Measurements from ENCODE around the gene CDK6.

DNA sequence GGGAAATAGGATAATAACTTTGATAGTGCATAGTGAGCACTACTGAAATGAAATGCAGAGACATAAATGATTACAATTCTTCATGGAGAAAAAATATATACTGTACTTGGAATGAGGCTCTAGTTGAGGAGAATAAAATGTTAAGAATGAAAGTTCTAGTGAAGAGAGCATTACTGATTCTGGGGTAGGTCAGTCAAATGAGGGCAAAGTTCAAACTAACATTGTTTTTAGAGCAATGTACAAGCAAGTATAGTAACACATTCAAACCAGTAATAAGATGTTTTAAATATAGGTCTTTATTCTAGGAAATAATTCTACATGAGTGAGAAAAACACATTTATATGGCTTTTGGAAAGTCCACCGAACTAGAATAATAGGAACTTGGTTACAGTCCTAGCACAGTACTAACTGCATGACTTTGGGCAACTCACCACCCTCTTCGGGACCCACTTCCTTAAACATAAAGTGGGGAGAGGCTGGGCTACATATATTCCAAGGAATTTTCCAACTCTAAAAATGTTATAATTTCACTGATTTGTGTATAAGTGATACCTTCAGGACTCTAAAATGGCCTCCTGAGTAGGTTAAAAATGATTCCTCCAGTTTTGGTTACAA, 86.4 kb downstream of the CDK6 start:
- TF ChIP-seq, protein P1, sequence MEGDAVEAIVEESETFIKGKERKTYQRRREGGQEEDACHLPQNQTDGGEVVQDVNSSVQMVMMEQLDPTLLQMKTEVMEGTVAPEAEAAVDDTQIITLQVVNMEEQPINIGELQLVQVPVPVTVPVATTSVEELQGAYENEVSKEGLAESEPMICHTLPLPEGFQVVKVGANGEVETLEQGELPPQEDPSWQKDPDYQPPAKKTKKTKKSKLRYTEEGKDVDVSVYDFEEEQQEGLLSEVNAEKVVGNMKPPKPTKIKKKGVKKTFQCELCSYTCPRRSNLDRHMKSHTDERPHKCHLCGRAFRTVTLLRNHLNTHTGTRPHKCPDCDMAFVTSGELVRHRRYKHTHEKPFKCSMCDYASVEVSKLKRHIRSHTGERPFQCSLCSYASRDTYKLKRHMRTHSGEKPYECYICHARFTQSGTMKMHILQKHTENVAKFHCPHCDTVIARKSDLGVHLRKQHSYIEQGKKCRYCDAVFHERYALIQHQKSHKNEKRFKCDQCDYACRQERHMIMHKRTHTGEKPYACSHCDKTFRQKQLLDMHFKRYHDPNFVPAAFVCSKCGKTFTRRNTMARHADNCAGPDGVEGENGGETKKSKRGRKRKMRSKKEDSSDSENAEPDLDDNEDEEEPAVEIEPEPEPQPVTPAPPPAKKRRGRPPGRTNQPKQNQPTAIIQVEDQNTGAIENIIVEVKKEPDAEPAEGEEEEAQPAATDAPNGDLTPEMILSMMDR (IDR thresholded peaks at IDR 0.05), result no peak
- TF ChIP-seq POLR2A (IDR thresholded peaks at IDR 0.05), result no peak

All from right lobe of liver (tissue), 4 donors.